Type B pancreatic cell (in vitro differentiated cells): ENCODE data around the gene ANGEL1. TPM values are rescaled to one million over a fixed set of nuclear protein-coding genes. Genes with fewer than 3 reads are reported as not detected.

Experiments used
- DNase-seq: peaks from one replicate; pipeline ENCODE4 v3.0.0; 2021; ENCODE audit warnings: mixed read lengths; ENCODE audit not compliant: unreplicated experiment; ENCODE audit errors: extremely low spot score
- H3K27ac Mint-ChIP-seq: 2 replicates; pipeline ENCODE4 v1.8.0; 2021; ENCODE audit warnings: mild to moderate bottlenecking, mixed read lengths
- H3K27me3 Mint-ChIP-seq: 2 replicates; pipeline ENCODE4 v1.8.0; 2021; ENCODE audit warnings: mixed read lengths
- H3K36me3 Mint-ChIP-seq: 2 replicates; pipeline ENCODE4 v1.8.0; 2021; ENCODE audit warnings: mixed read lengths
- H3K4me1 Mint-ChIP-seq: one replicate; pipeline ENCODE4 v1.8.0; 2021; ENCODE audit warnings: mixed read lengths; ENCODE audit not compliant: unreplicated experiment
- H3K4me3 Mint-ChIP-seq: 2 replicates; pipeline ENCODE4 v1.8.0; 2021; ENCODE audit warnings: mild to moderate bottlenecking, mixed read lengths
- H3K9me3 Mint-ChIP-seq: 2 replicates; pipeline ENCODE4 v1.8.0; 2021; ENCODE audit warnings: mixed read lengths
- CTCF ChIP-seq: fragments of 200-600 bp; sonication (generic); conservative IDR thresholded peaks from 2 replicates; pipeline ENCODE4 v1.5.0; 2021; ENCODE audit warnings: antibody characterized with exemption, mild to moderate bottlenecking
- total RNA-seq: library from RNA; stranded (reverse); gene quantifications from 2 replicates; pipeline ENCODE4 v1.2.1, GENCODE V29; 2021; ENCODE audit warnings: low replicate concordance

Gene ANGEL1
- total RNA-seq, 1 donor from 2014 or later, result 28.4 TPM

DNA sequence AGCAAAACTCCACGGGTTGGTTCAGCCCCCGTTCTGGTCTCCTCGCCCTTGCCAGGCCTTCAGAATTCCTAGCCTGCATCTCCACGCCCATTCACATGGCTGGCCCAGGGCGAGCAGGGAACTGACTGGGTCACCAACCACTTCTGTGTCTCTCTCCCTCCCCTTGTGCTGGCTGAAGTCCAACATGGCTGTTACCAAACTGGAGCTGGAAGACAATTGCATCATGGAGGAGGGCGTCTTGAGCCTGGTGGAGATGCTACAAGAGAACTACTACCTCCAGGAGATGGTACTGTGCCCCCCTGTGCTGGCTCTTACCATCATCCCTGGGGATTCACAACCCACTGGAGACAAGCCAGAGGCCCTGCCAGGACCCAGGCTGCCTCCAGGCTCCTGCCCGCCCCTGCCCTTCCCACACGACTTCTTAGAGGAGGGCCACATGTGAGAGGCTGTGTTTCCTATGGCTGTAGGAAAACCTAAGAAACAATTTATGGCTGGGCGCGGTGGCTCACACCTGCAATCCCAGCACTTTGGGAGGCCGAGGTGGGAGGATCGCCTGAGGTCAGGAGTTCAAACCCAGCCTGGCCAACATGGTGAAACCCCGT lies 23.4 kb upstream of the ANGEL1 start:
- DNase-seq, result no peak
- Mint-ChIP-seq H3K27ac (no peak overlapping the region), H3K4me1 (peaks cover 11% of the 10 kb centered on the region), H3K36me3 (no peaks in the 10 kb centered on the region), H3K27me3 (peaks cover 22% of the 10 kb centered on the region), H3K9me3 (no peaks in the 10 kb centered on the region), H3K4me3 (no peak overlapping the region)
- no peak for TF ChIP-seq CTCF

GRCh38 chr14:76834241-76834661 lies 21.6 kb upstream of the ANGEL1 start:
- H3K4me3 Mint-ChIP-seq, result no peak overlapping the region
- TF ChIP-seq CTCF, result no peak
- peaks cover 20% of the 10 kb centered on the region for H3K27me3 Mint-ChIP-seq
- no peaks in the 10 kb centered on the region for H3K9me3 Mint-ChIP-seq
- no peaks in the 10 kb centered on the region for H3K36me3 Mint-ChIP-seq
- no peak for DNase-seq
- H3K4me1 Mint-ChIP-seq, result peaks cover 18% of the 10 kb centered on the region
- H3K27ac Mint-ChIP-seq, result peak overlapping the region; percentile 3

DNA sequence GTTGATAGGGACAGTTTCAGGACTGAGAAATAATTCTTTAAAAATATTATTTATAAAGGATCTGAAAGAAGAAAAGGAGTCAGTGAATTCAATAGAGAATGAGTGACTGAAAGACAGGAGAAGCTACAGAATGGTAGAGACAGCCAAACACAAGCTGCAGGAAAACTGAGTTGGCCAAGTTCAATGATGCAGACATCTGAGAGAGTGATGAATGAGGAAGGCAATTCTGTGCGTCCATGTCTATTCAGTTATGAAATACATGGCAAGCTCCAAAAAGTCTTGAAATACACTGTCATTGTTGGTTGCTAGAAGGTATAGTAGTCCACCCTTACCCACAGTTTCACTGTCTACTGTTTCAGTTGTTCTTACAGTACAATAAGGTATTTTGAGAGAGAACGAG lies 20.3 kb upstream of the ANGEL1 start:
- no peaks in the 10 kb centered on the region for H3K9me3 Mint-ChIP-seq
- no peak overlapping the region for H3K4me3 Mint-ChIP-seq
- peaks cover 20% of the 10 kb centered on the region for H3K4me1 Mint-ChIP-seq
- no peaks in the 10 kb centered on the region for H3K36me3 Mint-ChIP-seq
- no peak for TF ChIP-seq CTCF
- H3K27me3 Mint-ChIP-seq, result peaks cover 13% of the 10 kb centered on the region
- DNase-seq, result no peak
- no peak overlapping the region for H3K27ac Mint-ChIP-seq

- no peak for DNase-seq
- no peak for TF ChIP-seq CTCF
- Mint-ChIP-seq H3K27ac (no peak overlapping the region), H3K27me3 (peaks cover 10% of the 10 kb centered on the region), H3K9me3 (no peaks in the 10 kb centered on the region), H3K36me3 (no peaks in the 10 kb centered on the region), H3K4me1 (peaks cover 20% of the 10 kb centered on the region), H3K4me3 (no peak overlapping the region)
These were observed 19.9 kb upstream of the ANGEL1 start for GRCh38 chr14:76832503-76832988.

DNA sequence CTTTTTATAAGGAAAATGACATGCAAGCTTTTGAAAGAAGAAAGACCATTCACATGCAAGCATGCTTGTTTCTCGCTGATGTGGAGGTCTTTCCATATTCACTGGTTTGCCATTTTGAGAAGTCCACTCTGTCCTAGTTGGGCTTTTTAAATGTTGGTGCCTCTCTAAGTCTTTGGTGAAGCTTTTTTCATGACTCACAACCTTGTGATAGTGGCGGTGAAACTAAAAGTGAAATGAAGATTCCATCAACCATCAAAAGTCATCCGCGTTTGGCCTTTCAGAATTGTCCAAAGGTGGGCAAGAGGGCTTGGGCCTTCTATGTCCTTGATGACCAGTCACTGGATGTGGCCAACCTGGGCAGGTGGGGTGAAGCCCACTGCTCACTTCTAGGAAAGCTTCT lies 17.9 kb upstream of the ANGEL1 start:
- Mint-ChIP-seq H3K9me3 (no peaks in the 10 kb centered on the region), H3K4me3 (no peak overlapping the region), H3K36me3 (no peaks in the 10 kb centered on the region), H3K27ac (no peak overlapping the region), H3K27me3 (peaks cover 9% of the 10 kb centered on the region), H3K4me1 (peaks cover 20% of the 10 kb centered on the region)
- no peak for TF ChIP-seq CTCF
- no peak for DNase-seq
